Neural progenitor cell (in vitro differentiated cells): ENCODE results near the gene GPBAR1.

Experiments
- EZH2 ChIP-seq: fragments of 200-600 bp; sonication (generic); IDR thresholded peaks from 2 replicates; pipeline ENCODE4 v1.6.1; 2017; ENCODE audit warnings: antibody characterized with exemption, mild to moderate bottlenecking, moderate library complexity
- TF ChIP-seq, protein P1 (sequence below): fragments of 200-600 bp; sonication (generic); IDR thresholded peaks from 2 replicates; pipeline ENCODE4 v1.5.1; 2017; ENCODE audit warnings: antibody characterized with exemption, mild to moderate bottlenecking

DNA sequence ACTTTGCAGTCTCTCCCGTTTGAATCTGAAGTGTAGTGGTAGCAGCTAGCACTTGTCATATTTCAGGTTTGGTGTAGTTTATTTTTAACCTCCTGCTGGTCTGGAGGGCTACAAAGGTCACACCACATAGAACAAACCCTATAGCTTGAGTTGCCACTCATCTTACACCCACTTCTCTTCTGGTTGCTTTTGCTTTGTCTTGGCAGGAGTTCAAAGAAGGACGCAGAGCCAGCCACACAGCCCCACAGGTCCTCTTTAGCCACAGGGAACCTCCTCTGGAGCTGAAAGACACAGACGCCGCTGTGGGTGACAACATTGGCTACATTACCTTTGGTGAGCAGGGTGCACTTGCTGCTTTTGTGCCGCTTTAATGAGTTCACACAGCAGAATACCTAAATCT lies 15.6 kb upstream of the GPBAR1 start:
- no peak for TF ChIP-seq EZH2
- TF ChIP-seq, protein P1, sequence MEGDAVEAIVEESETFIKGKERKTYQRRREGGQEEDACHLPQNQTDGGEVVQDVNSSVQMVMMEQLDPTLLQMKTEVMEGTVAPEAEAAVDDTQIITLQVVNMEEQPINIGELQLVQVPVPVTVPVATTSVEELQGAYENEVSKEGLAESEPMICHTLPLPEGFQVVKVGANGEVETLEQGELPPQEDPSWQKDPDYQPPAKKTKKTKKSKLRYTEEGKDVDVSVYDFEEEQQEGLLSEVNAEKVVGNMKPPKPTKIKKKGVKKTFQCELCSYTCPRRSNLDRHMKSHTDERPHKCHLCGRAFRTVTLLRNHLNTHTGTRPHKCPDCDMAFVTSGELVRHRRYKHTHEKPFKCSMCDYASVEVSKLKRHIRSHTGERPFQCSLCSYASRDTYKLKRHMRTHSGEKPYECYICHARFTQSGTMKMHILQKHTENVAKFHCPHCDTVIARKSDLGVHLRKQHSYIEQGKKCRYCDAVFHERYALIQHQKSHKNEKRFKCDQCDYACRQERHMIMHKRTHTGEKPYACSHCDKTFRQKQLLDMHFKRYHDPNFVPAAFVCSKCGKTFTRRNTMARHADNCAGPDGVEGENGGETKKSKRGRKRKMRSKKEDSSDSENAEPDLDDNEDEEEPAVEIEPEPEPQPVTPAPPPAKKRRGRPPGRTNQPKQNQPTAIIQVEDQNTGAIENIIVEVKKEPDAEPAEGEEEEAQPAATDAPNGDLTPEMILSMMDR: no peak
